GM21717 (cell line): ENCODE results near the gene TMEM203.

Experiments
- ATAC-seq: cut with Tn5 transposase; IDR thresholded peaks from one replicate; pipeline ENCODE4 v1.9.1; 2021; ENCODE audit warnings: mild to moderate bottlenecking, moderate library complexity; ENCODE audit not compliant: unreplicated experiment

TMEM203 gene

GRCh38 chr9:137182836-137183235, 22.6 kb downstream of the TMEM203 start:
- ATAC-seq, result no peak

DNA sequence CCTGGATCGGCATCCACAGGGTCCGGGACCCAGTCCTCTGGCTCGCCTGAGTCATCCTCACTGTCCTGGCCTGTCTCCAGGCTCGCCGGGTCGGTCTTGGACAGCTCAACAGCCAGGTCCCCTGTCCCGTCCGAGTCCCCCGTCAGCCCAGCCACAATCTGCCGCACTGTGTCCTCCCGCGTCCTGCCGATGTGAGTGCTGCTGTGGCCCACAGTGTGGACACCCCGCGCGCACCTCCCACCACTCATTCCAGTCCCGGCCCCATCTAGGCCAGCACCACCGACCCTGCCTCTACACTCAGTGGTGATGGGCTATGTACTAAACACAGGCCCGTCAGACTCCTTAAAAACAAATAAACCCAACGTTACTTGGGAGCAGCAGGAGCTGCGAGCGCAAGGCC, 23.8 kb downstream of the TMEM203 start:
- ATAC-seq, result no peak

- no peak for ATAC-seq
Observed at GRCh38 chr9:137180491-137180890, 25.0 kb downstream of the TMEM203 start.

GRCh38 chr9:137179761-137180160, 25.7 kb downstream of the TMEM203 start:
- no peak for ATAC-seq

GRCh38 chr9:137178939-137179630, 26.4 kb downstream of the TMEM203 start:
- no peak for ATAC-seq

DNA sequence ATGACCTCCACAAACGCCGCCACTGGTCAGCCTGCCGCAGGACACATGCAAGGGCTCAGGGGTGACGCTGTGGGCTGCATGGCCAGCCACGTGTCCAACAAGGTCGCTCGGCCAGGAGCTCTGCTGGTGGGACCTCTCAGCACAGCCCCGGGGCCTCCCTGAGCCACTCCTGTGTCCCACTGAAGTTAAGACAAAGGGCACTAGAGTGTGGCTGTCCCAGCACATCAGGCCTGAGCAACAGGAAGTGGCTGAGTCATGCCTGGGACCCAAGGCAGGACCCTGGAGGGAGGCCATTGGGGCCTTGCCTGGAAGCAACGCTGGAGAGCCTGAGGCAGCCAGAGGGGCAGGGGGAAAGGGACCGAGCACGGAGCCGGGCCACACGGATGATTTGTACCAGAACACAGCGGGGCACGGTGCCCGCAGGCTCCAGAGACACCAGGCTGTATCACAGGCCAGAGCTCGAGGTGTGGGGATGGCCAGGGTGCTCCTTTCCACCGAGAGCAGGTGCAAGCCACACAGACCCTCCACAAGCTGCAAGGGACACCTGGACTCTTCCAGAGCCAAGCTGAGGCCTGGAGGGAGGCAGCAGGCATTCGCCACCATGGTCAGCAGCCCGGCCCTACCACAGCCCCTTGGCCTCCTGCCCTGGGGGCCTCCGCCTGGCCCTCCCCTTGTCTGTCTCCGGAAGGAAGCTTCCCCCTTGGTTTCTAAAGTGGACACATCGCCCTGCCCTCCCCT, 27.1 kb downstream of the TMEM203 start:
- ATAC-seq, result no peak

DNA sequence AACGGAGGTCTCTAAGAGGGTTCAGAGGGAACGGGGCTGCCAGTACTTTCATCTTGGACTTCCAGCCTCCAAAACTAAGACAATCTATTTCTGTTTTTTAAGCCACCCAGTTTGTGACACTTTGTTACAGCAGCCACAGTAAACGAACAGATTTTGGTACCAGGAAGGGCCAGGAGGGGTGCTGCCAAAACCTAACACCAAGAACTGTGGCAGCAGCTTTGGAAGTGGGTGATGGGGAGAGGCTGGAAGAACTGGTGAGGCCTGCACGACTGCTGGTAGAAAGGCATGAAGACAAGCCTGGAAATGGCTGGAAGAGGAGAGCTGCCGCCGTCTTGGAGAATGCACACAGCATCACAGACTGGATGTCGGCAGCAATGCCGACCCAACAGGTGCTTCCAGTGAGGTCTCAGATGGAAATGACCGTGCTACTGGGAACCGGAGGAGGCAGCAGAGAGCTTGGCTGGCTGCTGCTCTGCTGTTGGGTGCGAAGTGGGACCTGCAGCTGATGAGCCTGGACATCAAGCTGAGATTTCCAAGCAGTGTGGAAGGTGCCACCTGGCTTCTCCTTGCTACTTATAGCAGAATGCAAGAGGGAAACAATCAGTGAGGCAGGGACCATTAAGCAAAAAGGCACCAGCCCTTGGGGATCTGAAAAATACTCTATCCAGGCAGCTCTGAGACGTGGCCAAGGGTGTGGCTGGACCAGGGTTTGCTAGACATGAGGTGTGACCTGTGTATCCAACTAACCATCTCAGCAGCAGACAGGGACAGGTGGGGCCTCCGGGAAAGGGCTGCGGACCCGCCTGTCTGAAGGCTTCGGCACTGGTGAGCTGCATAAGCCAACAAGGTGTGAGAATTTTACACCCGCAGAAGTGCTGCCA, 28.9 kb downstream of the TMEM203 start:
- ATAC-seq, result no peak

GRCh38 chr9:137175345-137175961, 30.0 kb downstream of the TMEM203 start:
- no peak for ATAC-seq

- no peak for ATAC-seq
Observed at GRCh38 chr9:137174722-137175293, 30.6 kb downstream of the TMEM203 start.

GRCh38 chr9:137173796-137174664, 31.4 kb downstream of the TMEM203 start:
- no peak for ATAC-seq

GRCh38 chr9:137172901-137173795, 32.3 kb downstream of the TMEM203 start:
- ATAC-seq, result no peak

- no peak for ATAC-seq
Observed at GRCh38 chr9:137171149-137171900, 34.1 kb downstream of the TMEM203 start.

GRCh38 chr9:137170486-137171148, 34.8 kb downstream of the TMEM203 start:
- ATAC-seq, result no peak

DNA sequence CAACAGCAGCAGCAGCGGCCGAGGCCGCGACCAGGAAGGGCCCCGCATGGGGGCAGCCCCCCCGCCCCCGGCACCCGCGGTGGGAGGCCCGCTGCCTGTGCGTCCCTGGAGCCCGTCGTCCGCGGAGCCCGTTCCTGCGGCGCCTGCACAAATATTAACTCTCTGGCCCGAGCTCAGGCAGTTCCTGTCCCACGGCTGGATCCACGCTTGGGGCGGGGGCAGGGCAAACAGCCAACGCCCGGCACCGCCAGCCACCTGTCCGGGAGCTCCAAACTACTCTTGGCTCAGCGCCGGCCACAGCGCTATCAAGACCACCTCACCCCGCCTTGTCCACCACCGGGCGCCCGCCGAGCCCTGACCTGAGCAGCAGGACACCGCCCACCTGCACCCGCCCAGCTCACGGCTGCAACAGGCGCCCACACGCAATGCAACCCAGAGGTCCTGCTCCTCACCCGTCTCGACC, 35.5 kb downstream of the TMEM203 start, which contains the start of gene LRRC26:
TSS of gene LRRC26 (minus strand) at position 156 of the 463 bp plus-strand sequence. CDS start at position 48, 108 bp downstream.
- no peak for ATAC-seq

DNA sequence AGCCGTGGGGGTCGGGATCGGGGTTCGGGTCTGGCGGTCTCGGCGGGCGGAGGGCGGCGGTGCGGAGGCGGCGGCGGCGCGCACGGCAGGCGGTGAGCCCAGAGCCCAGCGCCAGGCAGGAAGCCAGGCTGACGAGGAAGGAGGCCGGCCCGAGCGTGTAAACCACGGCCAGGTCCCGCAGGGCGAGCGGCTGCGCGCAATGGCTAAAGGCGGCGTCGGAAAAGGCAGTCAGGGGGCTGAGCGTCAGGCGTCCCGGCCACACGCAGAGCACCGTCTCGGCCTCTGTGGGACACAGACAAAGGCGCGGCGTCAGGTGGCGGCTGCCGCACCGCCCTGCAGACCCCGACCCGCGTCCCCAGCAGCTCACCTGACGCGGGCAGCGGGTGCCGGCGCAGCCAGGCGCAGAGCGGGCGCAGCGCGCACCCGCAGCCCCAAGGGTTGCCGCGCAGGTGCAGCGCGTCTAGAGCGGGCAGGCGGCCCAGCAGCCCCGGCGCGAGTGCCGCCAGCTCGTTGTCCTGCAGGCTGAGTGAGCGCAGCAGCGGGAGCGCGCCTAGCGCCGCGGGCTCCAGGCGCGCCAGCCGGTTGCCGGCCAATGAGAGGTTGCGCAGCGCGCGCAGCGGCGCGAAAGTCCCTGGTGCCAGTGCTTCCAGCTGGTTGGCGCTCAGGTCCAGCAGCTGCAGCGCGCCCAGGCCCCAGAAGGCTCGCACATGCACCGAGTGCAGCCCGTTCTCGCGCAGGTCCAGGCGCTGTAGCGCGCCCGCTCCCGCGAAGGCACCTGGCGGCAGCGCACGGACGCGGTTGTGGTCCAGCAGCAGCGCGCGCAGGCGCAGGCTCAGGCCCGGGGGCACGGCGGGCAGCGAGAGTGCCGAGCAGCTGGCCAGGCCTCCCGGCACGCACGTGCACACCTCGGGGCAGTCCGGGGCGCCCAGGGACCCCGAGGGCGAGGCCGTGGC, 36.3 kb downstream of the TMEM203 start:
- ATAC-seq, result no peak

- ATAC-seq, result no peak
Observed at GRCh38 chr9:137168573-137168903, 36.9 kb downstream of the TMEM203 start.
